Globus pallidus (tissue), 1 donor: ENCODE results near the gene DIDO1.
"Not testable (repeated sequence)": the region's sequence is repeated elsewhere in the genome, so short reads cannot be mapped to it uniquely, and the experiment has no call there.

Source experiments
- DNase-seq: peaks from one replicate; pipeline ENCODE4 v3.0.0-alpha.2; 2015; ENCODE audit warnings: low spot score

Gene DIDO1

GRCh38 chr20:62879275-62880146, 46.8 kb downstream of the DIDO1 start:
- no peak for DNase-seq

DNA sequence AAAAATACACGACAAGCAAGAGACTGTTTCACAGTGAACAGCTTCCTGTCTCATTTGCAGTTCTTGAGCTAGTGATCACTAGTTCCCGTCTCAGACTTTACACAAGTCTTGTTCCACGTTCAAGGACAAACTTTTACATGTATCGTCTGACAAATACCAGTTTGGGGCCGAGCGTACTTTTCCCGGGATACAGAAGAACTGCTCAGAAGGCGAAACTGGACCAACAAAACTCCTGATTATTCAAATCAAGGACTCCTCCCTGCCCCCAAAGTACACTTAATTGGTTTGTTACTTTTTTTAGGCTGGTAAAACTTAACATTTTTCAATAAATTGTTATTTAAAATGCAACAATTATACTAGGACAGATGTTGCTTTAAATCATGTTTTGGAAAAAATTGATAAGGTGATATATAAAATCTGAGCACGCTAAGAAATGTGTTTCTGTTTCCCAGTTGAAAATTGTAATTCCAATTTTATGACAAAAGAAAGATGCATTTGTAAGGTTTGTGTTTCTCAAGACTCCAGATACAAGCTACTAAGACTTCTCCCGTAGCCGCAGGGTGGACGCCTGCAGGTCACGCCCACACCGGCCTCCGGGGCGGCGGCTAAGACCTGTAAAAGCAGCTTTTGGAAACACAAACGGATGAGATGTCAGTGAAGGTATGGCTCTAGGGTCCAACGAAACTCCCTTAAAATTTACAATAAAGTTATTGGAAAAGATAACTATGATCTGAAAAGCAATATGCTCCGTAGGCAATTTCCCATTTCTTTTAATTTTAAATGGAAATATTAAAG, 47.9 kb downstream of the DIDO1 start:
- DNase-seq = no peak

- no peak for DNase-seq
These were observed 49.1 kb downstream of the DIDO1 start for GRCh38 chr20:62876902-62877816.

- DNase-seq = no peak
These were observed 49.8 kb downstream of the DIDO1 start for GRCh38 chr20:62876501-62876901.

DNA sequence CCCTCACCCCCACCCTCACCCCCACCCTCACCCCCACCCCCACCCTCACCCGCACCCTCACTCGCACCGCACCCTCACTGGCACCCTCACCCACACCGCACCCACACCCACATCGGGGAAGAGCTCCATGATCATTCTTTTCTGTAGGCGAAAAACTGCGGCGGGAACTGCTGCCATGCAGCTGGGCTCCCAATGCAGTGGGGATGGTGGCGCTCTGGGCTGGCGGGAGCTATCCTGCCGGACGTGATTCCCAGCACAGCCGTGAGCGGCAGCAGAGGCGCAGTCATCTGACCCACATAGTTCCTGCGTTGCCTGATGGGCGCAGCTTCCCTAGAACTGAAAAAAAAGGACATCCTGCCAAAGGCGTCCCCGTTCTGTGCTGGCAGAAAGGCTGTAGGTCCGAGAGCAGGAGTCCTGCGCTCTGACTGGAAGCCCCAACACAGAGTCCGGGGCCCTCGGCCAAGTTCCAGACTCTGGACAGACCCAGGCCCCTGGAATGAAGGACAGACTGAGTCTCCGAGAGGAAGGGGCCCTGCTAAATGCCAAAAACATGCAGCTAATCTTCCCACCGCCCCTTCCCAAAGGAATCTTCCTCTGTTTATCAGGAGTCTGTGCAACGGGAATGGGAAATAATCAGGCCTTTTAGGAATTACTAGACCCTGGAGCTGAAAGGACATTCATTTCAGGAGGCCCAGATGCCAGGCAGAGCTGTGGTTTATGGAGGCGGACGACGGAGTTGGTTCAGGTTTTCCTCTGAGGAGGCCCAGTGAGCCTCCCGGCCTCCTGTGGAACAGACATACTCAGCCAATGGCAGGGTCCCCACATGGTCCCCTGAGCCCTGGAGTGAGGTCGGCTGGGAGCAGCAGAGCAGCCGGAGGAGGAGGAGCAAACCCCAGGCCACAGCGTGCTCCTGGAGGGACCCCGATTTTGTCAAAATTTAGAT, 50.6 kb downstream of the DIDO1 start:
- DNase-seq = peak; percentile 73

- no peak for DNase-seq
These were observed 51.4 kb downstream of the DIDO1 start for GRCh38 chr20:62874964-62875344.

GRCh38 chr20:62873681-62874031, 52.6 kb downstream of the DIDO1 start:
- DNase-seq = not testable (repeated sequence)

DNA sequence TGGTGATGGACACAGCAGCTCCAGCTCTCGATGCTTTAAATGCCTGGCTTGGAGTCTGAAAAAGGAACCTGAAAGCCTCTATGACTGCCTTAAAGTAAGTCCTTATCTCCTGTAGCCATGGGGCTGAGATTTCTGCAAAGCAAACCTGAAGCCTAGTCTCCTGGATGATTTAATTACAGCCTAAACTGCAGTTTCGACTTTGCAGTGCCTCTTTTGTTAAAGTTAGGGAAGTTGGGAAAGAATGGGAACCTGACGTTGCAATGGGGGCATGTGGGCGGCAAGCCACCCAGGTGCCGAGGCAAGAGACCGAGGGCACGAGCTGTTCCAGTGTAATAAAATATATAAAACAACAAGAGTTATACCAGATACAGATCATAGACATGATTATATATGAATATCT, 53.0 kb downstream of the DIDO1 start:
- no peak for DNase-seq

DNA sequence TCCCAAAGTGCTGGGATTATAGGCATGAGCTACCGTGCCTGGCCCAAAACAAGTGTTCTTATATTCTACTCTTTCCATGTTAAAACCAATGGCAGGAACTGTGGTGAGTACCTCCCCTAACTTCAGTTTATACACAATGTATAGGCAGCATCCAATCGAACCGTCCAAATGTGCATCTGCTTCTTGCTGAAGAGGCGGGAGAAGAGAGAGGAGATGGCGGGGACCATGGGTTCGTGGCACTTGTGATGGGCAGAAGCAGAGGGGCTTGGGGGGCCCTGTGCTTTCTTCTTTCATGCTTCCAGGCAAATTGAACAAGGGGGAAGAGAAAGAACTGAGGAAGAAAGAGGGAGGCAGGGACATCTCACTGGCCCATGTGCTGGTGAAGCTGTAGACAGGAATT, 53.4 kb downstream of the DIDO1 start:
- DNase-seq = no peak

DNA sequence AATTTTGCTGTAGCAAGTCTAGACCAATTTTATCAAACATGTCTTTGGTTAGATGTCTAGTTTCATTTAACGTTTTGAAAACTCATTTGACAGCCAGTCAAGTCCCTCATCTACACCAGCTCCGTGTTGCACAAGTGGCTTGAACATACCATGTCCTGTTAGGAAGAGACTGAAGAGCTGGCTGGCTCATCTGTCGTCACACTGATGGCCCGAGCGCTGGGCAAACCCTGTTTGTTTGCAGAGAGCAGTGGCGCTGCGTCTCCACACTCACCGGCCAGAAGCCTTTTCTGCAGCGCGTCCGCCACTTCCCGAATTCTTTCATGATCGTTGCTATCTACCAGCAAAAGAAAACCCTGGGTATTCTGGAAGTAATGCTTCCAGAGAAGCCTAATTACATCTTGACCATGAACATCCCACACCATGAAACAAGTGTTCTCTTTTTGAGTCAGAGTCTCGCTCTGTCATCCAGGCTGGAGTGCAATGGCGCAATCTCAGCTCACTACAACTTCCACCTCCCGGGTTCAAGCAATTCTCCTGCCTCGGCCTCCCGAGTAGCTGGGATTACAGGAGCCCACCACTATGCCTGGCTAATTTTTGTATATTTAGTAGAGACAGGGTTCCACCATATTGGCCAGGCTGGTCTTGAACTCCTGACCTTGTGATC, 54.0 kb downstream of the DIDO1 start:
- DNase-seq = no peak

GRCh38 chr20:62864207-62864606, 62.1 kb downstream of the DIDO1 start:
- DNase-seq = no peak

DNA sequence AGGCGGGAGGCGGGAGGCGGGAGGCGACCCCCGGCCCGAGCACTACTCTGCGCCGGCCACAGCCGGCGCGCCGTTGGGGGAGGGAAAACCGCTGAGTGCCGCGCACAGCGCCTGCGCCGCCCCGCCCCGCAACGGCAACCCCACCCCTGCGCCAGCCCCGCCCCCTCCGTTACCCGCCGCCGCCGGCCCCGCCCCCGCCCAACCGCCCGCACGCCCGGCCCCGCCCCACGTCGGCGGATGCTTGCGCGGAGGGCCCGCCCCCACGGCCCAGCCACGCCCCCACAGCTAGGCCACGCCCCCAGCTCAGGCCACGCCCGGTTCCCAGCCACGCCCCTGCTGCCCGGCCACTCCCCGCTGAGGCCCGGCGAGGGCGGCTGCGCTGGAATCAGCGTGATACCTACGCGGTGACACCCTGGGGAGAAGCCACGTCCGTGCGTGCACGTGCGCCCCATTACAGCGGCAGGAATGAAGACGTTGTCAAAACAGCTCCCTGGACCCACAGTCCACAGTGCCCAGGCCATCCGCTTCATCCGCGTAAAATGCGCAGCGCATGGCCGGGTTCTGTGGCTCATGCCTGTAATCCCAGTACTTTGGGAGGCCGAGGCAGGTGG, 64.5 kb downstream of the DIDO1 start, which contains the start of gene TCFL5:
Gene TCFL5 (minus strand): TSS at position 97 of the 611 bp plus-strand sequence. CDS start 152 bp downstream, outside the sequence.
- DNase-seq = peak; percentile 86

GRCh38 chr20:62860924-62861691, 65.2 kb downstream of the DIDO1 start:
- no peak for DNase-seq

DNA sequence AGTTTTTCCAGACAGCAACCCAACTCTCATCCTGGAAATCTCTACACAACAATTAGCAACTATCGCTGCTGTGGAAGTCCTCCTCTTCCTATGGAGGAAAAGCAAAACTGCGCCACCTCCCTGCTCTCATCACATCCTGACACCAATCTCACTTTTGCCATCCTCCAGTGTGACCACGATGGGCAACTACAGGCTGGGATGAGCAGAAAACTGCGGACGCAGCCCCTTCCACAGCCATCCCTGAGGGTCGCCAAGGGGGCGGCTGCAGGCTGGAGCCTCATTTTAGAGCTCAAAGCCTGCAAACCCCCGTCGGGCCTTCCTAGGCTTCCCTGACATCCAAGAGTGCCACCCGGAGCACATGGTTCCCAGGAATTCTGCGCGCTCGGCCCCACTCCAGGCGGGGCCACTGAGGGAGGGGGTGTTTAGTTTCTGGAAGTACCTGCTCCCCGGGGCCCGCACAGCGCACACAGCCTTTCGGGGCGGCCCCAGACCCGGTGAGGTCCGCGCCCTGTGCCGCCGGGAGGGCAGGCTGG, 65.8 kb downstream of the DIDO1 start:
- DNase-seq = peak; percentile 83

DNA sequence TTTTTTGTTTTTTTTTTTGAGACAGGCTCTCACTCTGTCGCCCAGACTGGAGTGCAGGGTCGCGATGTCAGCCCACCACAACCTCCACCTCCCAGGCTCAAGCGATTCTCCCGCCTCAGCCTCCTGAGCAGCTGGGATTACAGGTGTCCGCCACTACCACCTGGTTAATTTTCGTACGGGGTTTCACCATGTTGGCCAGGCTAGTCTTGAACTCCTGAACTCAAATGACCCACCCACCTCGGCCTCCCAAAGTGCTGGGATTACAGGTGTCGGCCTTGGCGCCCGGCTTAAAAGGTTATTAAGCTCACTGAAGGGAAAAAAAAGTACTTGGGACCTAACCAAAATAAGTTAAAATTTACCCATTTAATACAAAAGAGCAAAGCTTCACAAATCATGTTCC, 66.6 kb downstream of the DIDO1 start:
- no peak for DNase-seq

DNA sequence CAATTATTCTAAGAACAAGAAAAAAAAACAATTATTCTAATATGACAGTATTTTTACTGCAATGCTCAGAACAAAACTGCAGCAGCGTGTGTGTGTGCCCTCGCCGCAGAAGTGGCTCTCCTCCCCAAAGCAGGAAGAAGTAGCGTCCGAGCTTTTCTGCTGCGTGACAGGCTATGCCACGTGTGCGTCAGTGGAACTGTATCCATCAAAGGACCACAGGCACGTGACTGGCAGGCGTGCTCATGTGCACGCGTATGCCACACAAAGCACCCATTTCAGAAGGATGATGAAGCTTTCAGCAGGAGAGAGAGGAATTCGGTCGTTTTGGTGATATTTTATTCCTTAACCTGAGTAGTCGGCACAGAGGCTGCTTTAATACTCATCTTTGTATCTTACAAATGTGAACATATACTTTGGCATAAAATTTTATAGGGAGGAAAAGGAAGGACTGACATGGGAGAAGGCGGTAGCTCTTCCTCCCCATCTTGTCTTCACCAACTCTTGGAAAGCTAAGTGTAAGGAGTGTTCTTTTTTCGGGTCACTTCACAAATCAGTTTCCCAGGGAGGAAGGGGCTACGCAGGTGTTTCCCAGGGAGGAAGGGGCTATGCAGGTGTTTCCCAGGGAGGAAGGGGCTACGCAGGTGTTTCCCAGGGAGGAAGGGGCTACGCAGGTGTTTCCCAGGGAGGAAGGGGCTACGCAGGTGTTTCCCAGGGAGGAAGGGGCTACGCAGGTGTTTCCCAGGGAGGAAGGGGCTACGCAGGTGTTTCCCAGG, 68.1 kb downstream of the DIDO1 start:
- DNase-seq = peak; percentile 74

DNA sequence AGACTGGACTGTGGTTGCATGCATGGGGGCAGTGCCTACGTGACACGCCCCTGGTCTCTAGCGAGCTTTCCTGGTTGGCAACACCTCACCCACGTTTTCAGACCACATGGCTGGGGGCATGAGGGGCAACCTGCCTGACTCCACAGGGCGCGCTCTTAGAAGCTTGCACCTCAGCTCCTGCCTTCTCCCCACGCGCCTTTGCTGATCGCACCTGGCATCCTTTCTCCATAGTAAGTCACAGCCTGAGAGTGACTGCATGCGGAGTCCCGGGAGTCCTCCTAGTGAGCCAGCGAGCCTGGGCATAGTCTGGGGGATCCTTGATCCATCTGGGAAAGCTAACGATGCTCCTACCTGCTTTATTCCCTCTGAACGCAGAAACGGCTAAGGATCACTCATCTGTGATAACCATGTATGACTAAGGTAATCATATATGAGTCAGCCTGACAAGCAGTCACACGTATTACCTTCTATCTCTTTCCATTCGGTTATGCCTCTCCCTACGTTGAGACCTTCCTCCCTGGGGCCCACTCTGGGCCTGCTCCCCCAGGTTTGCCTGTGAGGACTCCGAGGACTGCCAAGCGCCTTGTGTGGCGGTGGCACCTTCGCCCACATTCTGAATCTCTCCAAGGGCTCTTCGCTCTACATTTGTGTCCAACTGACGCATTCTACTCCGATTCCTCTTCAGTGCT, 69.2 kb downstream of the DIDO1 start:
- no peak for DNase-seq

DNA sequence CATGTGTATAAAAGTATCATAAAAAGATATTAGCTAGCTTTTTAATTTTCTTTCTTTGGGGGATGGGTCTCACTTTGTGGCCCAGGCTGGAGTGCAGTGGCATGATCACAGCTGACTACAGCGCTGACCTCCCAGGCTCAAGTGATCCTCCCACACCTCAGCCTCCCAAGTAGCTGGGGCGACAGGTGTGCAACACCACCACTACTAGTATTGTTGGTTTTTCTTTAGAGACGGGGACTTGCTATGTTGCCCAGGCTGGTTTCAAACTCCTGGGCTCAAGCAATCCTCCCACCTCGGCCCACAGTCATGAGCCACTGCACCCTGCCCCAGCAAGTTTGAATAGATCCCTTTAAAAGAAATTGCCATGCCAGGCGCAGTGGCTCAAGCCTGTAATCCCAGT, 71.2 kb downstream of the DIDO1 start:
- no peak for DNase-seq
